ENCODE measurements around the gene DIP2C.

The DIP2C gene

DNA sequence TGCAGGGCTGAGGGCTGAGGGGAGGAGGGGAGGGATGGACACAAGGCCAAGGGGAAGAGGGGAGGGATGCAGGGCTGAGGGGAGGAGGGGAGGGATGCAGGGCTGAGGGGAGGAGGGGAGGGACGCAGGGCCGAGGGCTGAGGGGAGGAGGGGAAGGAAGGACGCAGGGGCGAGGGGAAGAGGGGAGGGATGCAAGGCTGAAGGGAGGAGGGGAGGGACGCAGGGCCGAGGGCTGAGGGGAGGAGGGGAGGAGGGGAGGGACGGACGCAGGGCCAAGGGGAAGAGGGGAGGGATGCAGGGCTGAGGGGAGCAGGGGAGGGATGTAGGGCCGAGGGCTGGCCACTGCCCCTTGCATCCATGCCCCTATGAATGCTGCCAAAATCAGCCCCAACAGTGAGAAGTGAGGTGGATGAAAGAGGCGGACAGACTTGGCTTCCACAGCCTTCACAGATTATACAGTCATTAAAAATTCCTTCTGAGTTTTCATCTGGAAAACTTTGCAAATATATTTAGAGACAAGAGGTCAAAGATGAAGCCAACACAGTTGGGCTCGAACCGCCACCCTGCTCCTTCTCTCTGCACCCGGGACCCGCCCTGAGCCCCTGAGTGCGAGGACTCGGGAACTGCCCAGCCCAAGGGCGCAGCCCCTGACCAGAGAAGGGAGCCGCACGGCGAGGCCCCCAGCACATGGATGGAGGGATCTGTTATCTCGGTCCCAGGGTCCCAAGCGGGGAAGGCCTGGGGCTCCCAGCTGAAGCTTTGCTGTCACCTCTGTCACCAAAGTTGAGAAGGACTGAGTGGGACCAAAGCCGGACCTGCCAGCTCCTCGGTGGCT, 65.8 kb downstream of the DIP2C start:
- H3K4me3 ChIP-seq (ENCODE audit: low read length) = no peak overlapping the region
- no peaks in the 10 kb centered on the region for H3K9me3 ChIP-seq (ENCODE audit: control insufficient read depth, low read length)
- no peak overlapping the region for H3K9ac ChIP-seq (ENCODE audit: low read length)
- peaks cover 7% of the 10 kb centered on the region for H3K4me1 ChIP-seq (ENCODE audit: control insufficient read depth, insufficient read depth, low read length)
- H3K27me3 ChIP-seq (ENCODE audit: control insufficient read depth, insufficient read depth, low read length) = no peaks in the 10 kb centered on the region
- no peaks in the 10 kb centered on the region for H3K36me3 ChIP-seq (ENCODE audit: control insufficient read depth, insufficient read depth, low read length)

DNA sequence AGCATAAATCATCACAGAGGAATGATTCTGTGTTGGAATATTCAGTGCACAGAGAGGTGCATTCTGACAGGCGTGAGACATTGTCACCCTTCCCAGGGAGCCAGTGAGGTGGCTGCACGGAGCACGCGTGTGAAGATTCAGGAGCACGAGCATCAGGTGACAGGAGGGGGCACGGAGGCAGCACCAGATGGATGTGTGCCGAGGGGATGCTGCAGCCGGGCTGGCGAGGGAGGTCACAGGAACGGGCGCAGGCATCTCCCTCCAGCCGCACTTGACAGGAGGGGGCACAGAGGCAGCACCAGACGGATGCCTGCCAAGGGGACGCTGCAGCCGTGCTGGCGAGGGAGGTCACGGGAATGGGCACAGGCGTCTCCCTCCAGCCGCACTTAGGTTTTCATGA, 66.5 kb downstream of the DIP2C start:
- Histone ChIP-seq H3K4me1 (ENCODE audit: control insufficient read depth, insufficient read depth, low read length) (peaks cover 7% of the 10 kb centered on the region), H3K27me3 (ENCODE audit: control insufficient read depth, insufficient read depth, low read length) (no peaks in the 10 kb centered on the region), H3K4me3 (ENCODE audit: low read length) (no peak overlapping the region), H3K9me3 (ENCODE audit: control insufficient read depth, low read length) (no peaks in the 10 kb centered on the region), H3K9ac (ENCODE audit: low read length) (no peak overlapping the region), H3K36me3 (ENCODE audit: control insufficient read depth, insufficient read depth, low read length) (no peaks in the 10 kb centered on the region)

DNA sequence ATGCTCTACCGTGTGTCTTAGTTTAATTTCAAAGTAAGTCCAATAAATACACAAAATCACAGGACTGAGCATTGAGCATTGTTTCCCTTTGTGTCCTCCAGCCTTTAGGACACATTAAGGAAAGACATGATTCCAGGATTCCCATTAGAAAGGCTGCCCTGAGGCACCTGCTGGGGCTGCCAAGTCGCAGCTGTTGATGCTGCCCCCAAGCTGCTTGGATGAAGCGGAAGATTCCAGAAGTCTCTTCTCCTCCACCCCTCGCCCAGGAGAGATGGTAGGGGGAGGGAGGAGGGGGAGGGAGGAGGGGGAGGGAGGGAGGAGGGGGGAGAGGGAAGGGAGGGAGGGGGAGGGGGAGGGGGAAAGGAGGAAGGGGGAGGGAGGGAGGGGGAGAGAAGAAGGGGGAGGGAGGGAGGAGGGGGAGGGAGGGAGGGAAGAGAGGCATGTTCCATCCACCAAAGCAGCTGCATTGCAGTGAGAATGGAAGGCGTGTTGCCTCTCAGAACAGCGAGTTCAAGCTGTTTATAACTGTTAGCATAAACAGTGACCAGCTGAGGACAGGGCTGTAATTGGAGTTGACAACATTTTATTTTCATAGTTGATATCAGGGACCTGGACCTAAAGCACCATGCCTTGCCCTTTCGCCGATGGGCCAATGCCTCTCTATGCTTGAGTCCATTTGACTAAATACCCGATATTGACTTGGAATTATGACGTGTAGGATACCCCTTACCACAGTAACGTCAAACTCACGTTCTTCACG, 67.3 kb downstream of the DIP2C start:
- no peaks in the 10 kb centered on the region for H3K36me3 ChIP-seq (ENCODE audit: control insufficient read depth, insufficient read depth, low read length)
- H3K4me1 ChIP-seq (ENCODE audit: control insufficient read depth, insufficient read depth, low read length) = peaks cover 7% of the 10 kb centered on the region
- no peak overlapping the region for H3K4me3 ChIP-seq (ENCODE audit: low read length)
- no peaks in the 10 kb centered on the region for H3K9me3 ChIP-seq (ENCODE audit: control insufficient read depth, low read length)
- H3K27me3 ChIP-seq (ENCODE audit: control insufficient read depth, insufficient read depth, low read length) = no peaks in the 10 kb centered on the region
- no peak overlapping the region for H3K9ac ChIP-seq (ENCODE audit: low read length)

DNA sequence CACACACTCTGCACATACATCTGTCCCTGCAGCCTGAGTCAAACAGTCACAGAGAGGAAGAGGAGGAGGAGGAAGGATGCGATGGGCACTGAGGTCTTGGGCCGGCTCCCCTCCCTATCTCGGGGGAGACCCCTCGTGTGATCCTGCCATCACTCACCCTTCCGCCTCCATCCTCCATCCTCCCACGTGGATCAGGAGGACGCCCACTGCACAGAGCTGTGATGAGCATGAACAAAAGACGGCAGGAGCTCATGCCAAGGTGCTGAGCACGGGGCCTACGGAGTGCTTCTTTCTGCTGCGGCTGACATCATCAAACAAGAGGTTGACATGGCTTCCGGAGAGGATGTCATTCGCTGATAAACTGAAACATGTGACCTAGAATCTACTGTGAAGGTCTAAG, 68.0 kb downstream of the DIP2C start:
- Histone ChIP-seq H3K27me3 (ENCODE audit: control insufficient read depth, insufficient read depth, low read length) (no peaks in the 10 kb centered on the region), H3K4me3 (ENCODE audit: low read length) (no peak overlapping the region), H3K9me3 (ENCODE audit: control insufficient read depth, low read length) (no peaks in the 10 kb centered on the region), H3K9ac (ENCODE audit: low read length) (no peak overlapping the region), H3K36me3 (ENCODE audit: control insufficient read depth, insufficient read depth, low read length) (no peaks in the 10 kb centered on the region), H3K4me1 (ENCODE audit: control insufficient read depth, insufficient read depth, low read length) (peaks cover 7% of the 10 kb centered on the region)

DNA sequence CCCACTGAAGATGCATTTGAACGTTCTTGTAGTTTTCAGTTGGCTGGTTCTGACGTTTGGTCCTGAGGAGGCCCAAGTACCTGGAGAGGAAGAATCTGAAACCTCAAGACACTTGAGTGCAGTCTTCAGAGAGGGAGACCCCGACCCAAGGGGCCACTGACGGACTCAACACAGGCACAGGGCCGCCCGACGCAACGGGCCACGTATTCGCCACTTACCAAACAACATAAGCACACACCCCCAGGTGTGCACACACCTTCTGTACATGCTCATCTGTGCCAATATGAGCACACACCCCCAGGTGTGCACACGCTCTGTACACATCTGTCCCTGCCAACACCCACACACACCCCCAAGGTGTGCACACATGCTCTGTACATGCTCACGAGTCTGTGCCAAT, 68.5 kb downstream of the DIP2C start:
- Histone ChIP-seq H3K4me3 (ENCODE audit: low read length) (no peak overlapping the region), H3K36me3 (ENCODE audit: control insufficient read depth, insufficient read depth, low read length) (no peaks in the 10 kb centered on the region), H3K4me1 (ENCODE audit: control insufficient read depth, insufficient read depth, low read length) (peaks cover 5% of the 10 kb centered on the region), H3K9ac (ENCODE audit: low read length) (no peak overlapping the region), H3K9me3 (ENCODE audit: control insufficient read depth, low read length) (no peaks in the 10 kb centered on the region), H3K27me3 (ENCODE audit: control insufficient read depth, insufficient read depth, low read length) (no peaks in the 10 kb centered on the region)

DNA sequence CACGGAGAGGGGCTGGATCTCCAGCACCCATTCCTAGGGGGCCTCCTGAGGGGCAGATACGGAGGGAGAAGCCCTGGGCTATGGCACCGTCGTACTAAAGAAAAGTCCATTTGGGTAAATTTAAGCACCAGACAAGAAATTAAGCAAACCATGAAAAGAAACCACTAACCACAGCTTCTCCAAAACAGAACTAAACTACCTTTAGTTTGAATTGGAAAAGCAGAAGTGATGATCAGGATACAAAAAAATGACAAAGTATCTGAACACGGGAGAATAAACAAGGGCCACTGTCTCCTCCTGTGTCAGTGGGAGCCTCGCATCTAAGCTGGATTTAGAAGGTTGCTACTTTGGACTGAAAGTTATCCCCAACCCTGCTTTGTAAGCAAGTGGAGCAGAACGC, 69.1 kb downstream of the DIP2C start:
- no peaks in the 10 kb centered on the region for H3K9me3 ChIP-seq (ENCODE audit: control insufficient read depth, low read length)
- no peaks in the 10 kb centered on the region for H3K27me3 ChIP-seq (ENCODE audit: control insufficient read depth, insufficient read depth, low read length)
- no peak overlapping the region for H3K9ac ChIP-seq (ENCODE audit: low read length)
- no peak overlapping the region for H3K4me3 ChIP-seq (ENCODE audit: low read length)
- H3K36me3 ChIP-seq (ENCODE audit: control insufficient read depth, insufficient read depth, low read length) = no peaks in the 10 kb centered on the region
- no peaks in the 10 kb centered on the region for H3K4me1 ChIP-seq (ENCODE audit: control insufficient read depth, insufficient read depth, low read length)

DNA sequence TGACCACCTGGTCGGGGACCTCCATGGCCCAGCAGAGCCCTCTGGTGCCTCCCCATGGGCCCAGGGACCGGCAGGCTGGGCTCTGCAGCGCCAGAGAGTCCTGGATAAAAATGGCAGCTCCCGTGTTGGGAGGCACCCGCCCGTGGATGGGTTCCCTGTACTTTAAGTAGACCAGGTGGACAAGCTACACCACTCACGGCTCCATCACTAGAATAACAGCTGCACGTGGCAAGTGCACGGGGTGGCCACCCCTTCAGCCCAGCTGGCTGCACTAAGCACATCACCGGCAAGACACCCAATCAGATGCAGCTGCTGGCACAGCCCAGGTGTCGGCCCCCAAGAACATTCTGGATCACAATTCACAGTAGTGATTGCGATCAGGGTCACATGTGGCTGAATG, 69.8 kb downstream of the DIP2C start:
- Histone ChIP-seq H3K36me3 (ENCODE audit: control insufficient read depth, insufficient read depth, low read length) (no peaks in the 10 kb centered on the region), H3K27me3 (ENCODE audit: control insufficient read depth, insufficient read depth, low read length) (no peaks in the 10 kb centered on the region), H3K4me3 (ENCODE audit: low read length) (no peak overlapping the region), H3K9ac (ENCODE audit: low read length) (no peak overlapping the region), H3K4me1 (ENCODE audit: control insufficient read depth, insufficient read depth, low read length) (peaks cover 2% of the 10 kb centered on the region), H3K9me3 (ENCODE audit: control insufficient read depth, low read length) (no peaks in the 10 kb centered on the region)

DNA sequence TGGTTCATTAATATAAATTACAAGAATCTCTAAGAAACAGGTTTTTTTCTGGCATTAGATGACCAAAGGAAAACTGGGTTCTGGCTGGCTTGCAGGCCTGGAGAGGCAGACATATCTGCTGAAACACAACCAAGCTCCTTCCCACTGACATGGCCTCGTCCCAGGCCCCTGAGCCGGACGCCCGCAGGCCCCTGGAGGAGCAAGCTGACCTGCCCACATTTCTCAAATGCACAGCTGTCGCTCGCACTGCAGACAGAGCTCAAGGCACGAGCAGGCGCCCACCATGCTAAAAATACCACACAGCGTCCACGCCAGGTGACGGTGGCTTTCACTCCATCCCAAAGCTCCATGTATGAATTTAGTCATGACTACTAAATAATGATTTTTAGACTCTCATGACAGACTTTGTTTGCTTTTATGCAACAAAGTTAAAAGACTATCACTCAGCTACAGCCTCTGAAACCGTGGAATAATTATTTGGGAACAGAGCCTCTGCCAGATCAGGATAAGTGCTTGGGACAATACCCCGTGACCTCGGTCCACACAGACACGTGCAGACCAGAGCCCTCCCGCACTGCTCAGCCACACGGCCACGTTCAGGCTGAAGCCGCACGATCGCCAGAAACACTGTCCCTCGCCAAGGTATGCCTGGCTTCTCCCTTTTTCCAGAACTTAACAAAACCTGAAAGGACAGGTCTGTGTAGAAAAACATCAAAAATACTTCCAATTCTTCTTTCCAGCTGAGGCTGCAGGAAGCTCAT, 71.1 kb downstream of the DIP2C start:
- Histone ChIP-seq H3K9me3 (ENCODE audit: control insufficient read depth, low read length) (no peaks in the 10 kb centered on the region), H3K9ac (ENCODE audit: low read length) (no peak overlapping the region), H3K36me3 (ENCODE audit: control insufficient read depth, insufficient read depth, low read length) (no peaks in the 10 kb centered on the region), H3K4me1 (ENCODE audit: control insufficient read depth, insufficient read depth, low read length) (peaks cover 15% of the 10 kb centered on the region), H3K27me3 (ENCODE audit: control insufficient read depth, insufficient read depth, low read length) (no peaks in the 10 kb centered on the region), H3K4me3 (ENCODE audit: low read length) (no peak overlapping the region)

DNA sequence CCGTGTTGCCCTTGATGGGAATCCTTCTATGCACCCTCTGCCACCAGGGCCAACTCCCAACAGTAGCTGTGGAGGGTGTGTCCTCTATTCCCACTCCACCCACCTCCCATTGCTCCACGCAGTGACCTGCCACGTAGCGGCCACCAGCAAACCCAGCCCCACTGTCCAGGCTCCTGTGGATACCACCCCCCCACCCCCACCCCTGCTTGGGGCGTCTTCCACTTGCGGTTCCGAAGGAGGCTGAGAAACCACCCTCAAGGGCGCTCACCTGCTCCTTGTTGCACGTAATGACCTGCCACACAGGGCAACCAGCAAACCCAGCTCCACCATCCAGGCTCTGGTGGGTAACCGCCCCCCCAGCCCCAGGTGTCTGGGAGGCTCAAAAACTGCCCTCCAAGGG, 72.0 kb downstream of the DIP2C start:
- Histone ChIP-seq H3K4me1 (ENCODE audit: control insufficient read depth, insufficient read depth, low read length) (peaks cover 24% of the 10 kb centered on the region), H3K36me3 (ENCODE audit: control insufficient read depth, insufficient read depth, low read length) (no peaks in the 10 kb centered on the region), H3K9me3 (ENCODE audit: control insufficient read depth, low read length) (no peaks in the 10 kb centered on the region), H3K27me3 (ENCODE audit: control insufficient read depth, insufficient read depth, low read length) (no peaks in the 10 kb centered on the region), H3K9ac (ENCODE audit: low read length) (no peak overlapping the region), H3K4me3 (ENCODE audit: low read length) (no peak overlapping the region)

DNA sequence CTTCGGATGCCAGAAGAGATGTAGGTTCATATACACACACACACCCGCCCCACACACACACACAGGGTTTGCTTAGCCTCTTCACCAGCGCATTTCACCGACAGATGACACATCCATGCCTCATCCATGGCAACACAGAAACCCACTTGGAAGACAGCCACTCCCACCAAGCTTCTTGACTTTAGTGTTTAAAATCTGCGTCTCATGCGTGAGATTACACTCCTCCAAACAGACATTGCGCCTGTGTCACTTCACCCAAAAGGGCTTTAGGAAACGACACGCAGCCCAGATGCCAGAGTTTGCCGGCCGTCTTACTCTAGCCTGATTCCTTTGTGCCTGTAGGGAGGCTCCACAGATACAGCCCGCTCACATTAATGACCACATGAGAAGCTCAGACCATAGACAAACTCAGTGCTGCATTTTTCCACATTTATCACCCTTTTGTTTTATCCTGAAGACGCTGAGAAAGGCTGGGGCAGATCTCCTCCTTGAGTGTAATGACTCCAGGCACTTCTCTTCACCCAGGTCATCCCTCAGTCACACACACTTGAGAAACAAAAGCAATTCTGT, 73.8 kb downstream of the DIP2C start:
- Histone ChIP-seq H3K4me1 (ENCODE audit: control insufficient read depth, insufficient read depth, low read length) (peaks cover 26% of the 10 kb centered on the region), H3K9me3 (ENCODE audit: control insufficient read depth, low read length) (no peaks in the 10 kb centered on the region), H3K36me3 (ENCODE audit: control insufficient read depth, insufficient read depth, low read length) (no peaks in the 10 kb centered on the region), H3K9ac (ENCODE audit: low read length) (no peak overlapping the region), H3K27me3 (ENCODE audit: control insufficient read depth, insufficient read depth, low read length) (no peaks in the 10 kb centered on the region), H3K4me3 (ENCODE audit: low read length) (no peak overlapping the region)

DNA sequence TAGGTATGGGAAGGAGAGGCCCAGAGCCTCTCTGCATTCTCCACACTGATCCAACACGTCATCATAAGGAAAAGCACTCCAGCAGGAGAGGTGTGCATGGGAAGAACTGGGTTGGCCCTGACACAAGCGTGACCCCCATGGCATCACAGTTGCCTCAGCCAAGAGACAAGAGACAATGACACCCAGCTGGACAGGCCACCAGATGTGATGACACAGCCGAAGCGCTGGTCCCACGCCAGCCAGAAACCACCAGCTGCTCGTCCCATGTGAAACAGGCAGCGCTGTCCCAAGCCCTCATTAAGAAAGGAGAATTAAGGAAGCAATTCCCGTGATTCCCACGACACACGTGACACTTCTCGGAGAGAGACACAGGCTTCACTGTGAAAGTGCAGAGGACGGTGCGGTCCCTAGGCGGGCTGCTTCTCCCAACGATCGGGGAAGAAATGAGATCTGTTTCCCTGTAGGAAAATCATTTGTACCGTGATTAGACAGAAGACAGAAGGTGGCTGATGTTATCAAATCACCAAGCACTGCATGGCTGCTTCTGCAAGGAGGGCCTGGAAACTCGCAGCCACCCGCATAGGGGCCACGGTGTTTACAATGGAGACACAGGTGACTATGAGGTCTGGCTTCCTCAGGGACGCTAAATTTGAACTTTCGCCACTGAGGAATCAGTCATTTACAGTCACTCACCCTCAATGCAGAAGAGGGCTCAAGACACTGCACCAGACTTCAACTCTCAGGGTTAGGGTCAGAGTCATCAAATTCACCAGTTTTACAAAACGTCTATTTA, 74.5 kb downstream of the DIP2C start:
- no peak overlapping the region for H3K4me3 ChIP-seq (ENCODE audit: low read length)
- H3K9me3 ChIP-seq (ENCODE audit: control insufficient read depth, low read length) = no peaks in the 10 kb centered on the region
- H3K4me1 ChIP-seq (ENCODE audit: control insufficient read depth, insufficient read depth, low read length) = peaks cover 26% of the 10 kb centered on the region
- no peaks in the 10 kb centered on the region for H3K36me3 ChIP-seq (ENCODE audit: control insufficient read depth, insufficient read depth, low read length)
- H3K9ac ChIP-seq (ENCODE audit: low read length) = no peak overlapping the region
- no peaks in the 10 kb centered on the region for H3K27me3 ChIP-seq (ENCODE audit: control insufficient read depth, insufficient read depth, low read length)

Measured in mucosa of stomach (tissue), 1 donor.